Ascending aorta (tissue), 2 donors: ENCODE measurements around the gene ATL2. TPM values are rescaled to one million over a fixed set of nuclear protein-coding genes. Genes with fewer than 3 reads are reported as not detected.

Source experiments
- DNase-seq, 2 donors: peaks; one replicate each; pipeline ENCODE4 v3.0.0-alpha.2; 2019; ENCODE audit warnings: low spot score in 2 of 2
- H3K27ac ChIP-seq, 2 donors: fragments of 200-600 bp; sonication (generic); one replicate each; pipeline ENCODE4 v1.5.1; 2016 to 2017; ENCODE audit warnings: mild to moderate bottlenecking in 1 of 2
- H3K27me3 ChIP-seq: fragments of 200-600 bp; sonication (generic); one replicate; pipeline ENCODE4 v1.5.1; 2017
- H3K36me3 ChIP-seq, 2 donors: fragments of 200-600 bp; sonication (generic); one replicate each; pipeline ENCODE4 v1.5.1; 2016
- H3K4me1 ChIP-seq, 2 donors: fragments of 200-600 bp; sonication (generic); one replicate each; pipeline ENCODE4 v1.5.1; 2016 to 2017; ENCODE audit warnings: mild to moderate bottlenecking in 1 of 2
- H3K4me3 ChIP-seq, 2 donors: fragments of 200-600 bp; sonication (generic); one replicate each; pipeline ENCODE4 v1.5.1; 2016 to 2017; ENCODE audit warnings: mild to moderate bottlenecking in 1 of 2
- H3K9me3 ChIP-seq, 2 donors: fragments of 200-600 bp; sonication (generic); one replicate each; pipeline ENCODE4 v1.5.1; 2016
- CTCF ChIP-seq, 3 experiments: fragments of 200-600 bp in 2 of 3; fragments of 450-650 bp in 1 of 3; sonication (generic) in 2 of 3; IDR thresholded peaks; one replicate each; pipeline ENCODE4 v1.5.1; 2016 to 2019; ENCODE audit warnings: antibody characterized with exemption in 3 of 3, mild to moderate bottlenecking in 1 of 3, moderate library complexity in 1 of 3
- intact Hi-C: fragments of 100-400 bp; cut with DNase I; formaldehyde crosslinking; loops from one replicate; pipeline ENCODE4 v1.15.1; 2023
- total RNA-seq: library from RNA; depleted of rRNA; stranded (reverse); fragments of >200 nt; gene quantifications from one replicate; pipeline ENCODE4 v1.1.0, GENCODE V29; 2016

ATL2 gene
- 49.1 TPM for total RNA-seq

DNA sequence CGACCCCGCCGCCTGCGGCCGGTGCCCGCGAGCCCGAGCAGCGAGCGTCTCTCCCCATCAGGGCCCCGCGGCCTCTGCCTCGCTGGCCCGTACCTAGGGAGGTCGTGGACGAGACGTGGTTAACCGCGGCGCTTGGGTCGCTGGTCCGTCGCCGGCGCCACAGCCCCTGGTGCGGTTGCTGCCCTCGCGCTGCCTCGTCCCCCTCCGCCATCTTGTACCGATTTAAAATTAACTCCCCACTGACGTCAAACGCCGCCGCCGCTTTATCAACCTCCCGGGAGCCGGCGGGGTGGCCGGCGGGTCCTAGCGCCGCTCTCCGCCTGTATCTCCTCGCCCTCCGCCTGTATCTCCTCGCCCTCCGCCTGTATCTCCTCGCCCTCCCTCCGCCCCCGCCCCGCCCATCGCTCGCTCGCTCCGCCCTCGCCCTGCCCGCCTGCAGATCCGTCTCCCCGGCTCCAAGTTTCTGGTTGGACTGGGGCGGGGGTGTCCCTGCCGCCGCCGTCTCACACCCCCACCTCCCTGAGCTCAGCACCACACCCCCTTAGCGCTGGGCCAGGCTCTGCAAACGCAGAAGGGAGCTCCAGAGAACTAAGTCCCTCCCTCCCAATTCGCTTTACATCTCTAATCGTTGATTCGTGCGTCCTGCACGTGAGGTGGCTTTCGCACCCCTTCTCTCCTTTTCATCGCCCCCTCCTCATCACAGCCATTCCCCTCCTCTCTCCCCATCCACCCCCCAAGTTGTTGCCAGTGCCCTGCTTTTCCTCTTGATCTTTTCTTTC, at the start of gene ATL2:
Gene ATL2 (minus strand): TSS at position 224 of the 779 bp plus-strand sequence. CDS start 13 bp downstream, at position 211.
- Histone ChIP-seq H3K27ac (peak within 1 kb of the TSS; percentile 94 to 97), H3K4me3 (peak within 1 kb of the TSS; percentile 77 to 86), H3K4me1 (peaks cover 0 to 24% of the 10 kb centered on the region in 2 donors), H3K9me3 (no peaks in the 10 kb centered on the region), H3K27me3 (no peaks in the 10 kb centered on the region), H3K36me3 (no peaks in the 10 kb centered on the region)
- DNase-seq, result peak; percentile 82 to 98
- intact Hi-C loops, result loop anchor here (2.0 to 5.0 kb wide), 4 partner anchors 90 to 374 kb away; partner anchors contain the start of genes HNRNPLL and SRSF7
- TF ChIP-seq CTCF (IDR thresholded peaks at IDR 0.05), result no peak

GRCh38 chr2:38423763-38424162, 46.7 kb upstream of the ATL2 start:
- no peak overlapping the region for H3K27ac ChIP-seq
- peaks cover 0 to 4% of the 10 kb centered on the region in 2 donors for H3K4me1 ChIP-seq
- TF ChIP-seq CTCF (IDR thresholded peaks at IDR 0.05), result no peak
- intact Hi-C loops, result no loop called here
- H3K4me3 ChIP-seq, result no peak overlapping the region
- no peaks in the 10 kb centered on the region for H3K9me3 ChIP-seq
- DNase-seq, result no peak
- no peaks in the 10 kb centered on the region for H3K36me3 ChIP-seq
- no peaks in the 10 kb centered on the region for H3K27me3 ChIP-seq

DNA sequence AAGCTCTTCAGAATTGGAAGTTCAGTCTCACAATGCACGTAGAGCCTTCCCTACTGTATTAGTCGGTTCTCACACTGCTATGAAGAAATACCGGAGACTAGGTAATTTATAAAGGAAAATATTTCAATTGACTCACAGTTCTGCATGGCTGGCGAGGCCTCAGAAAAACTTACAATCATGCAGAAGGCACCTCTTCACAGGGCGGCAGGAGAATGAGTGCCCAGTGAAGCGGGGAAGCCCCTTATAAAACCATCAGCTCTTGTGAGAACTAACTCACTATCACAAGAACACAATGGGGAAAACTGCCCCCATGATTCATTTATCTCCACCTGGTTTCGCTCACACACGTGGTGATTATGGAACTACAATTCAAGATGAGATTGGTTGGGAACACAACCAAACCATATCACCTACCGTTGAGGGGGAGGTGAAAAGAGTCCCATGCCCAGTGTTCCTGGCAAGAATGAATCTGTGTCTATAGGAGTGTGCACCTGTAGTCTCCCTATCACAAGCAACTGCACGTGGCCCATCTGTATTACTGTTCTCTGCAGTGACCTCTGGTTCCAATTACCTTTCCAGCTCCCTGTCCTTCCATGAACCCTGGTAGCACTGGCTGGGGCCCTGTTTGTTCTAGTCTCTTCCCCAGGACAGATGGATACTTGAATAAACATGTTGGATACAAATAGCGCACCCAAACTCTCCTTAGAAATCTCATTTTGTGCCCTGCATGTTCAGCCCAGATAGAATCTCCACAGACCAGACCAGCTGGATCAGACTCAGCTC, 44.4 kb upstream of the ATL2 start:
- Histone ChIP-seq H3K36me3 (no peaks in the 10 kb centered on the region), H3K27ac (no peak overlapping the region), H3K27me3 (no peaks in the 10 kb centered on the region), H3K4me1 (peaks cover 4 to 6% of the 10 kb centered on the region in 2 donors), H3K4me3 (no peak overlapping the region), H3K9me3 (no peaks in the 10 kb centered on the region)
- DNase-seq, result no peak
- intact Hi-C loops, result no loop called here
- no peak for TF ChIP-seq CTCF (IDR thresholded peaks at IDR 0.05)

- Histone ChIP-seq H3K36me3 (no peaks in the 10 kb centered on the region), H3K27ac (no peak overlapping the region)
- no peak for DNase-seq
Measured at GRCh38 chr2:38419499-38419898, 42.4 kb upstream of the ATL2 start.

GRCh38 chr2:38418735-38419134, 41.7 kb upstream of the ATL2 start:
- peaks cover 4 to 6% of the 10 kb centered on the region in 2 donors for H3K4me1 ChIP-seq
- DNase-seq, result no peak
- no peak for TF ChIP-seq CTCF (IDR thresholded peaks at IDR 0.05)
- no peaks in the 10 kb centered on the region for H3K9me3 ChIP-seq
- no peak overlapping the region for H3K4me3 ChIP-seq
- no peak overlapping the region for H3K27ac ChIP-seq
- no peaks in the 10 kb centered on the region for H3K27me3 ChIP-seq
- no peaks in the 10 kb centered on the region for H3K36me3 ChIP-seq
- intact Hi-C loops, result no loop called here

More at GRCh38 chr2:38419499-38419898, 42.4 kb upstream of the ATL2 start:
- no peaks in the 10 kb centered on the region for H3K27me3 ChIP-seq
- no peak for TF ChIP-seq CTCF (IDR thresholded peaks at IDR 0.05)
- no peaks in the 10 kb centered on the region for H3K9me3 ChIP-seq
- peaks cover 4 to 6% of the 10 kb centered on the region in 2 donors for H3K4me1 ChIP-seq
- no peak overlapping the region for H3K4me3 ChIP-seq
- intact Hi-C loops, result no loop called here
